ENCODE measurements around the gene TEDC2.

DNA sequence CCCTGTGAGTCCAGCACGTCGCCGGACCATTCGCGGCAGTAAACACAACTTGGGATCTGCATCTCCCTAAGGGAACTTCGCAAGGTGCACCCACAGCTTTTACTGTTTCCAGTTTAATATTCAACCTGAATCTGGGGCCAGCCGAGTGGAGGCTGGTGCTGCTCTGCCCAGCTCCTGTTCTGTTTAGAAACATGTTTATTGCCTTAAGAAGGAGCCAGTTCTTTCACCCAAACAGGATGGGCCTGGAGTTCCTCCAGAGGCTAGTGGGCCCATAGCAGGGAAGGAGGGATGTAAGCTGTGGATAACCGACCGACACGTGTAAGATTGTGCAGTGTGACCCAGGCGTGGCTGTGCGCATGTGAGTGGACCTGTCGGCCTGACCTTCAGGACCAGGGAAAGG lies 32.4 kb downstream of the TEDC2 start:
- no peak for TF ChIP-seq POLR2A (IDR thresholded peaks at IDR 0.05)
- TF ChIP-seq, protein P1, sequence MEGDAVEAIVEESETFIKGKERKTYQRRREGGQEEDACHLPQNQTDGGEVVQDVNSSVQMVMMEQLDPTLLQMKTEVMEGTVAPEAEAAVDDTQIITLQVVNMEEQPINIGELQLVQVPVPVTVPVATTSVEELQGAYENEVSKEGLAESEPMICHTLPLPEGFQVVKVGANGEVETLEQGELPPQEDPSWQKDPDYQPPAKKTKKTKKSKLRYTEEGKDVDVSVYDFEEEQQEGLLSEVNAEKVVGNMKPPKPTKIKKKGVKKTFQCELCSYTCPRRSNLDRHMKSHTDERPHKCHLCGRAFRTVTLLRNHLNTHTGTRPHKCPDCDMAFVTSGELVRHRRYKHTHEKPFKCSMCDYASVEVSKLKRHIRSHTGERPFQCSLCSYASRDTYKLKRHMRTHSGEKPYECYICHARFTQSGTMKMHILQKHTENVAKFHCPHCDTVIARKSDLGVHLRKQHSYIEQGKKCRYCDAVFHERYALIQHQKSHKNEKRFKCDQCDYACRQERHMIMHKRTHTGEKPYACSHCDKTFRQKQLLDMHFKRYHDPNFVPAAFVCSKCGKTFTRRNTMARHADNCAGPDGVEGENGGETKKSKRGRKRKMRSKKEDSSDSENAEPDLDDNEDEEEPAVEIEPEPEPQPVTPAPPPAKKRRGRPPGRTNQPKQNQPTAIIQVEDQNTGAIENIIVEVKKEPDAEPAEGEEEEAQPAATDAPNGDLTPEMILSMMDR (IDR thresholded peaks at IDR 0.05): no peak
